Measurements from ENCODE around the gene CYTH4. TPM values are rescaled to one million over a fixed set of nuclear protein-coding genes. Genes with fewer than 3 reads are reported as not detected.

CYTH4 gene
- total and polyA plus RNA-seq, 2 donors (not counting 3 experiments of a cell fraction or from before 2014, with no cell fraction given) = 0.06 TPM; not detected in 1

- POLR2A ChIA-PET = no interaction called here
- dilution Hi-C loops (cut with MboI; ENCODE audit: extremely low pct_ligation_motif_present, low sequenced_read_pairs) = no loop called here
- no TSS peak for BruUV-seq (replicated peaks)
These were observed 47.2 kb downstream of the CYTH4 start for GRCh38 chr22:37329238-37330140.

More at GRCh38 chr22:37329238-37330140, 47.2 kb downstream of the CYTH4 start:
- H3K27ac ChIP-seq (ENCODE audit: insufficient read depth, low read depth, low read length) = no peak overlapping the region
- H3K79me2 ChIP-seq (ENCODE audit: control insufficient read depth, insufficient read depth, low read length) = no peaks in the 10 kb centered on the region
- no peaks in the 10 kb centered on the region for H4K20me1 ChIP-seq (replicated peaks; ENCODE audit: control insufficient read depth, extremely low read depth, insufficient read depth, low read length)
- H3K4me3 ChIP-seq (replicated peaks in 1 of 3; ENCODE audit: insufficient read depth in 1 of 3, low read depth in 1 of 3, low read length in 3 of 3) = no peak overlapping the region
- no peak for DNase-seq (ENCODE audit: low read depth, low spot score)
- no peaks in the 10 kb centered on the region for H3K36me3 ChIP-seq (ENCODE audit: control insufficient read depth in 2 of 2, extremely low read depth in 1 of 2, insufficient read depth in 2 of 2, low read length in 2 of 2)
- H3K27me3 ChIP-seq (ENCODE audit: control insufficient read depth in 2 of 2, insufficient read depth in 2 of 2, low read length in 2 of 2) = peaks cover 8 to 15% of the 10 kb centered on the region in 2 experiments
- peaks cover 33% of the 10 kb centered on the region for H3K4me1 ChIP-seq (ENCODE audit: control insufficient read depth, extremely low read depth, insufficient read depth, low read length)
- H3K9me1 ChIP-seq (replicated peaks; ENCODE audit: control insufficient read depth, extremely low read depth, insufficient read depth, low read length) = no peaks in the 10 kb centered on the region
- CTCF ChIA-PET = interaction anchor here (0.5 to 3.5 kb wide), 6 partner anchors 11 to 143 kb away, joined by 3 to 33 read pairs (median 7); no protein-coding TSS in a partner anchor
- intact Hi-C loops (cut with micrococcal nuclease) = no loop called here
- H2AFZ ChIP-seq (ENCODE audit: low read depth, low read length) = no peak overlapping the region
- no peak for FAIRE-seq
- no peak overlapping the region for H3K4me2 ChIP-seq (ENCODE audit: insufficient read depth, low read length)
- H3K9ac ChIP-seq (replicated peaks; ENCODE audit: extremely low read depth, insufficient read depth, low read length) = no peak overlapping the region
- no peak for TF ChIP-seq JUN (IDR thresholded peaks at IDR 0.05; ENCODE audit: borderline replicate concordance, insufficient read depth, insufficient read length, low read depth)
- TF ChIP-seq EZH2 (IDR thresholded peaks at IDR 0.05; ENCODE audit: borderline replicate concordance, low read depth, low read length, severe bottlenecking) = no peak
- TF ChIP-seq GATA2 (IDR thresholded peaks at IDR 0.05; ENCODE audit: insufficient read depth, insufficient read length, low read depth, low read length) = no peak
- TF ChIP-seq CTCF (IDR thresholded peaks at IDR 0.05; ENCODE audit: extremely low read depth in 1 of 2, insufficient read depth in 1 of 2, low read depth in 1 of 2, low read length in 2 of 2) = no peak
- TF ChIP-seq MYC (IDR thresholded peaks at IDR 0.05; ENCODE audit: low read depth, low read length) = no peak
- TF ChIP-seq POLR2AphosphoS5 (IDR thresholded peaks at IDR 0.05; ENCODE audit: insufficient read depth, low read depth, low read length) = no peak
- TF ChIP-seq, protein P1, sequence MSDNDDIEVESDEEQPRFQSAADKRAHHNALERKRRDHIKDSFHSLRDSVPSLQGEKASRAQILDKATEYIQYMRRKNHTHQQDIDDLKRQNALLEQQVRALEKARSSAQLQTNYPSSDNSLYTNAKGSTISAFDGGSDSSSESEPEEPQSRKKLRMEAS (IDR thresholded peaks at IDR 0.05; ENCODE audit: insufficient read depth, insufficient read length) = no peak
- TF ChIP-seq POLR2A (IDR thresholded peaks at IDR 0.05; ENCODE audit: low read depth, low read length) = no peak
- no peak for TF ChIP-seq FOS (IDR thresholded peaks at IDR 0.05; ENCODE audit: borderline replicate concordance, insufficient read depth, low read length)
- H3K9me3 ChIP-seq (replicated peaks; ENCODE audit: control insufficient read depth, insufficient read depth, low read length) = no peaks in the 10 kb centered on the region

Data from endothelial cell of umbilical vein (primary cell).